Endometrium (tissue), 2 donors: ENCODE results near the gene ATP1B2.
"Not testable (repeated sequence)": the region's sequence is repeated elsewhere in the genome, so short reads cannot be mapped to it uniquely, and the experiment has no call there.

Experiments used
- FAIRE-seq: peaks from 2 replicates; lab custom pipeline; 2012; peaks lifted over from hg19 to GRCh38; lab: Jason Lieb, UNC
- donor health status: control.
- donor health status: control.

The ATP1B2 gene

DNA sequence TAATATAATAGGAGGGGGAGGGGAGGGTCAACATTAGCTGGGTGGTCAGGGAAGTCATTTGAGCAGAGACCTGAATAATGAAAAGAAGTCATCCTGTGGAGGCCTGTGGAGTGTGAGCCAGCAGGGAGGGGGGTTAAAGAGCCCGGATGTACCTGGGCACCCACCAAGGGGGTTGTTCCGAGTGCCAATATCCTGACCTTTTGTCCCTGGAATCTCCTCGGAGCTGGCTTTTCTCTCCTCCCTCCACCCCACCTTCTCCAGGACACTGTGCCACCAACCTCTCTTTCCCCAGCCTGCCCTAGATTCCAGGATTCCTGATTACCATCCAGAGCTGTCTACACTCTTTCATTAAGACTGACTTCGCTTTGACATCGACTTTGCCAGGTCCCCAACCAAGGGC is 14.6 kb upstream of the ATP1B2 start:
- no peak for FAIRE-seq

DNA sequence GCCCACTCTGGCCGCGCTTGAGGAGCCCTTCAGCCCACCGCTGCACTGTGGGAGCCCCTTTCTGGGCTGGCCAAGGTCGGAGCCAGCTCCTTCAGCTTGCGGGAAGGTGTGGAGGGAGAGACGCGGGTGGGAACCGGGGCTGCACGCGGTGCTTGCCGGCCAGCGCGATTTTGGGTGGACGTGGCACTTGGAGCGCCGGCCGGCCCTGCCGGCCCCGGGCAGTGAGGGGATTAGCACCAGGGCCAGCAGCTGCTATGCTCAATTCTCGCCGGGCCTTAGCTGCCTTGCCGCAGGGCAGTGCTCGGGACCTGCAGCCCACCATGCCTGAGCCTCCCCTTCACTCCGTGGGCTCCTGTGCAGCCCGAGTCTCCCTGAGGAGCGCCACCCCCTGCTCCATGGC is 9.9 kb upstream of the ATP1B2 start:
- FAIRE-seq: no peak

DNA sequence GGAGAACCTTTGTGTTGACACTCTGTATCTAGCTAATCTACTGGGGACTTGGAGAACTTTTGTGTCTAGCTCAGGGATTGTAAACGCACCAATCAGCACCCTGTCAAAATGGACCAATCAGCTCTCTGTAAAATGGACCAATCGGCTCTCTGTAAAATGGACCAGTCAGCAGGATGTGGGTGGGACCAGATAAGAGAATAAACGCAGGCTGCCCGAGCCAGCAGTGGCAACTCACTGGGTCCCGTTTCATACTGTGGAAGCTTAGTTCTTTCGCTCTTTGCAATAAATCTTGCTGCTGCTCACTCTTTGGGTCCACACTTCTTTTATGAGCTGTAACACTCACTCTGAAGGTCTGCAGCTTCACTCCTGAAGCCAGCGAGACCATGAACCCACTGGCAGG is 9.1 kb upstream of the ATP1B2 start:
- not testable (repeated sequence) for FAIRE-seq

DNA sequence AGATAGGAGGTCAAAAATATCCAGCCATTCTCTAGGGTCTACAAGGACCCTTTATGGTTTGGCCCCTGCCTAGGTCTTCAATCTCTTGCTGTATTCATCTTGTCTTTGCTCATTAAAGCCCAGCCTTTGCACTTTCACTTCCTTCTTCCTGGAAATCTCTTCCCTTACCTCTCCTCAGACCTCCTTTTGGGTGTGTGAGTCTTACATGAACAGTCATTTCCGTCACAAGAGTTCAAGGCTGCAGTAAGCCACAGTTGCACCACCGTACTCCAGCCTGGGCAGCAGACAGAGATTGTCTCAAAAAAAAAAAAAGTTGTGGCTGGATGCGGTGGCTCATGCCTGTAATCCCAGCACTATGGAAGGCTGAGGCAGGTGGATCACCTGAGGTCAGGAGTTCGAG is 6.0 kb upstream of the ATP1B2 start:
- FAIRE-seq: no peak

DNA sequence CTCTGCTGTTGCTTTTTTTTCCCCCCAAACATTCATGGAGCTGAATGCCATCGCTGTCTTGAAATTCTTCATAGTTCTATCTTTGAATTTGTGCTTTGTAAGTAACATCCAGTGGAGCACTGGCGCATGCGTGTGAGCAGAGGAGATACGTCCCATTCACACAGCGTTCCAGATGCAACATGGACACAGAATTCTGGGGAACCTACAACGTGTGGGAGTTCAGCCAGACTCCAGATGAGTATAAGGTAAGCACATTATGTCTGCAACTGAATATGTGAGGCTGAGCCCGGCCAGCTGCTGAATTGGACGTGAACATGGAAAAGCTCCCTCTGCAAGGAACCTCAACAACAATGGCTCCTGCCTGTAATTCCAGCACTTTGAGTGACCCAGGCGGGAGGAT is 4.3 kb upstream of the ATP1B2 start:
- no peak for FAIRE-seq

DNA sequence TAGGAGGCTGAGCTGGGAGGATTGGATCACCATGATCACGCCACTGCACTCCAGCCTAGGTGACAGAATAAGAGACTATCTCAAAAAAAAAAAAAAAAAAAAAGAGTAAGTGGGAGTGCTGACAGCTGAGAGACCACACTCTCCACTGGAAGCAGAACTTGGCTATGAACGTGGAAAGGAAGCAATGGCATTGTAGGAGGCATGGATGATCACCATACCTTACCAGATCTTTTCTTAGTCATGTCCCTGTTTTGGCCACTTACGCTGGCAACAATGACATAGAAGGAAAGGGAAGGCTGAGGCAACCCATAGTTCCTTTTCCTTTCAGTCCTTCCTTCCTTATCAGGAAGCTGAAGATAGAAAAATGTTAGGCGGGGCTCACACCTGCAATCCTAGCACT is 3.7 kb upstream of the ATP1B2 start:
- FAIRE-seq: no peak

DNA sequence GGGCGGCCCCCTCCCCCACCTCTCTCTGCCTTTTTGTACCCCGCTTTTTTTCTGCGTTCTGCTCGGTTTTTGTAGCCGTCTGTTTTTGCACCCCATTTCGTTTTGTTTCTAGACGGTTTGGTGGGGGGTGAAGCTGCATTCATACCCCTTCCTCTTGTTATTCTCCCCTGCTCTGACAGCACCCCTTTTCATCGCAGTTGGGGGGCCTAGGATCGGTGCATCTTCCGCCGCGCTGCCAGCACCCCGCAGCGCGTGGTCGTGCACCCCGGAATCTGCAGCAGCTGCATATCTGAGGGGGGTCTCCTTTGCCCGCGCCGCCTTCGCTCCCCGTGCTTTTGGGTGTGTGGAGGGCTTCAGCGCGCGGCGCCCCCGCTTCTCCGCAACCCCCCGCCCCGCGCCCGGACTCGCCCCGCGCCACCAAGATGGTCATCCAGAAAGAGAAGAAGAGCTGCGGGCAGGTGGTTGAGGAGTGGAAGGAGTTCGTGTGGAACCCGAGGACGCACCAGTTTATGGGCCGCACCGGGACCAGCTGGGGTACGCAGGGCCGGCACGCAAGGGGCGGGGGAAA is 455 bp downstream of the ATP1B2 start:
- no peak for FAIRE-seq

DNA sequence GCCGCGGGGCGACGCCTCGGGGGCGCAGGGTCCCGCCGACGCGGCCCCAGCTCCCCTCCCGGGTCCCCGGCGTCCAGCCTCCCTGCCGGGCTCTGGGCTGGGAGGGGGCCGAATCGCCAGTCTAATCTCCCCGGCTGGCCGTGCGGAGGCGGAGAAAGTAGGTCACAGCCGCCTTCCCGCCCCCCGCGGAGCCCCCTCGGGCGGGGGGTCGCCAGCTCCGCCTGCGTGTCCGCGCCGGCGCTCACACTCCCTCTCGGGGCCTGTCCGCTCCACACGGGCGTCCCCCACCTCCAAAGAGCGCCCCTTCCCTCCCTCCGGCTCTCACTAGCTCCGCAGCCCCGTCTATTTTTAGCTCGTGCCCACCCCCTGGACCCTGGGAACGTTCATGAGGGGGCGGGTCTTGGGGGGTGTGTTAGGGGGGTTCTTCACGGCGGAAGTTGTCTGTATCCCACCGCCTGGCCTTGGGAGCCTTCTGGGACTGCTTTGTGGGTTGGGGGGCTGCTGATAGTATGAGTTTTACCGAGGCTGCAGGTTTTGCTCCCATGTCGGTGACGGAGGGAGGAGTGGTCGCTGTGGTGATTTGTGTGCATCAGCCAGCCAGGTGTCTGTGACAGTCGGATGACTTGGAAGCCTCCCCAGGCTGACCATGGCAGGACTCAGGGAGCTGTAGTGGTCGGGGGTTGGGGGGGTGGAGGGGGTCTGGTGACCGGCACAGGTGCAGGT is 1.1 kb downstream of the ATP1B2 start:
- no peak for FAIRE-seq

DNA sequence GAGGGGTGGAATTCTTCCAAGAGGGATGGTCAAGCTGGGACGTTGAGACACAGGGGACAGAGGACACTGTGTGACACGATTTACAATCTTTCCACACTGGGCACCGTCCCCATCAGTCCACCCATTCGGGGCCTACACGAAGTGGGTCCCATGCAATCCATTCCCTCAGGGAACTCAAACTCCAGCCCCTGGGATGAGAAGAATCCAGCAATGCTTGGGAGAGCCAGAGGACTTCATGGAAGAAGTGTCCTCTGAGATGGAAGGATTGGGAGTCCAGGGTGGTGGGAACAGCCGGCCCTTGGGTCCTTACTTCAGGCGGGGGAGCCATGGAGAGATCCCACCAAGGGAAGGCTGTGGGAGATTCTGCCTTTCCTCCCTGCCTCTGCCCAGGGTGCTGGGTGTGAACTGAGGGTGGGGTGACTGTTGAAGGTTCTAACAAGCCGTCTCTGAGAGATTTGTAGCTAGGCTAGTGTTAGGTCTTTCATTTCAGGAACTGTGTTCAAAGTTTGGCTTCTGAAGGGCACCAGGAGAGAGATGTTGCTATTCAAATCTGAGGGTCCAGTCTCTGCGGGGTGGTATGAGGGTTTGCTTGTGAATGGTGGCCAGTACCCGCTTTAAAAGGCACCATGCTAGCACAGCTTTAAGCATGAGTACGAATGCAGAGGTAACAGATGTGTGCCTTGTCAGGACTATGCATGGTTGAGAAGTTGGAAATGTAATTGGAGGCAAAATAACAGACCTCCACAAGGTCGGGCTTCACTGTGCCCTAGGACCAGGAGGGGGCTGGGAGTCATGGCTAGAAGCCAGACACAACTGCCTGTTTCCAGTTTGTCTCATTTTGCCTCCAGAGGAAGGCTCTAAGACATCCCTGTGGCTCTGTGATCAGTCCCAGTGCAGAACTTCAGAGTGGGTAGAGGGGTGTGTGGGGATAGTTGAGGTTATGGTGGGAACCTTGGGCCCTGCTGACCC is 1.9 kb downstream of the ATP1B2 start:
- FAIRE-seq: no peak

DNA sequence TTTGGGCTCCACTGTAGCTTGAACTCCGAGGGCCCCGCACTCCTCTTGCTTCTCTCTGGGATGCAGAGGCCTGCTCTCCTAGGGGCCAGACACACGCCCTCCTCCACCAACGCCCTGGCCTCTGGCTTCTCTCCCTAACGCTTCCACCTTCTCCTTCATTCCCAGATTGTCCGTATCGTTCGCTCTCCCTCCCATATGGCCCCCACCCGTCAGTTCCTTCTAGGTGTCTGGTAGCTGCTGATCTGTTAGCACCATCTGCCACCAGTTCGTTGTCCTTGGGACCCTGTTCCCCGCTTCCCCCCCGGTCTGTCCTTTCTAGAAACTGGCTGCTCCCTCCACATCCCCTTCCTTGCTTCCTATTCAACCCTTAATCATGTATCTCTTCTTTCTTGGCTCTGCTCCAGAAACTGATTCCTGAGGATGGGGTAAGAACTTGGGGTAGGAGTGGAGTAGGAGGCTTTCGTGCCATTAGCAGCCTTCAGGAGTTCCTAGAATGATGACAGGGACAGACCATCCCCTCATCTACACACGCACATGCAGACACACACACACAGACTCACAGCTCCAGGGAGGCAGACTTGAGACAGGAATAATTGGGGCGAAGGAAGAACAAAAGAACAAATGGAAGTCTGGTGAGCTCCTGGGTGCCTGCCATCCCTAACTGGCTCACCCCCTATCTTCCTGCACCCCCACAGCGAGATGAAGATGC is 4.3 kb downstream of the ATP1B2 start:
- no peak for FAIRE-seq

DNA sequence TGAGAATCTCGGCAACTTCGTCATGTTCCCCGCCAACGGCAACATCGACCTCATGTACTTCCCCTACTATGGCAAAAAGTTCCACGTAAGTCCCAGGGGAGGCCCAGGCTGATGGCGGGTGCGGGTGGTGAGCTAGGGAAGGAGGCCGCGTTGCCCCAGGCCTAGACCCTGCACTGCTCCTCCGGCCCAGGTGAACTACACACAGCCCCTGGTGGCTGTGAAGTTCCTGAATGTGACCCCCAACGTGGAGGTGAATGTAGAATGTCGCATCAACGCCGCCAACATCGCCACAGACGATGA is 4.8 kb downstream of the ATP1B2 start:
- no peak for FAIRE-seq

DNA sequence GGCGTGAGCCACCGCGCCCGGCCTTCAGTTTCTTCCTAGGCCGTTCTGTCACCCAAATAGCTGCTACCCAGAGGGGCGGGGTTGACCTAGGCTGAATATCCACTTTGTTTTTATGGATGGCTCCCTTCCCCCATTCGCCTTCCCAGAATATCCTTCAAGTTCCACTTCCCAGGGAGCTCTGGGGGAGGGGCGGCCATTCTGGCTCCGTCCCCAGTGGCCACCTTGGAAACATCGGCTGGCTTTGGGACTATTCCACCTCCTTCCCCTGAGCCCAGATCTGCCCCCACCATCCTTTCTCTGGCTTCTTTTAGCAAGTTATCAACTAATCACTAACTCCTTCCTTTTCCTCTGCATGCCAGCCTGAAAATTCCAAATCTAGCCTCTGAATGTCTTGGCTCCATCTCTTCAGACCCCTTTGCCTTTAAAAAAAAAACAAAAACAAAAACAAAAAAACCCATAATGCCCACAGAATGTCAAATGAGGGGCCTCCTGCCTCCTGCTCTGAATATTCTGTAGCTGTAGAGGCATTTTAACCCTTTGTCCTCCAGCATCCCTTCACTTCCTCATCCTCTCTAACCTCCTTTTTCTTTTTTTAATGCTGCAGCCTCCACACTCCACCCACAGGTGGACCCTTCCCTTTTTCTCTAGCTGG is 6.4 kb downstream of the ATP1B2 start:
- FAIRE-seq: no peak

DNA sequence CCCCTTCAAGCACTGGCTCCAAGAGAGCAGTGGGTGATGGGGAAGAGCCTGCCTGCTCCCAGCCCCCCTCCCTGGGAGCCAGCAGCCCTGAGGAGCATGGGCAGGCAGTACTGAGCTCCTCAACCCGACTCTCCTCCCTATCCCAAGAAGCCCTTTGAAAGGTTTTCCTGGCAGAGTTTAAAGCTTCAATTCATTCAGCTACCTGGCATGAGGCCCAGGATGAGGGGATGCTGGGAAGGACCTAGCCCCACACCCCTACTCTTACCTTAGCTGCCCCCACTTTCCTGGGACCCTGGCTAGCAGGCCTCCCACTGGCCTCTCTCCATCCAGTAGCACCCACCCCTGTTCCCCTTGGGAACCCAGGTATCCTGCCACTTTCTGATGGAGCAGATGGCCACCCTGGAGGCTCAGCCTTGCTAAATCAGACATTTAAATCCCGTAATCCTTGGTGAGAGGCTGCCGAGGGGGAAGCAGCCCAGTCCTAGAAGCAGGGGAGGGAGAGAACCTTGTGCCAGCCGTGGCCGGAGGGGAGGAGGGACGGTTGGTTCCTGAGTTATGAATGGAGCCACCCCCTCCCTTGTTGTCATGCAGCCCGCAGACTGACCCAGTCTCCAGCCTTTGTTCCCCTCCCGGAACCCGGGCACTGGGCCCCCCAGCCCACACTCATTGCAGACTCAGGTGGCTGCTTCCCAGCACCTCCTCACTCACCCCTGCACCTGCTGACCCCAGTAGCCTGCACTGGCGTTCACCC is 17.1 kb downstream of the ATP1B2 start:
- no peak for FAIRE-seq

DNA sequence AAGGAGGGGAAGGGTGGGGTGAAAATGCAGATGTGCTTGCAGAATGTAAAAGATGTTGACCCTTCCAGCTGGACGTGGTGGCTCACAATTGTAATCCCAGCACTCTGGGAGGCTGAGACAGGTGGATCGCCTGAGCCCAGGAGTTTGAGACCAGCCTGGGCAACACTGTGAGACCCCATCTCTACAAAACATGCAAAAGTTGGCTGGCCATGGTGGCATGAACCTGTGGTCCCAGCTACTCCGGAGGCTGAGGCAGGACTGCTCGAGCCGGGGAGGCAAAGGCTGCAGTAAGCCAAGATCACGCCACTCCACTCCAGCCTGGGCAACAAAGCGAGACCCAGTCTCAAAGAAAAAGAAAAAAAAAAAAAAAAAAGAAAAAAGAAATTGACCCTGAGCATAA is 17.8 kb downstream of the ATP1B2 start:
- no peak for FAIRE-seq

DNA sequence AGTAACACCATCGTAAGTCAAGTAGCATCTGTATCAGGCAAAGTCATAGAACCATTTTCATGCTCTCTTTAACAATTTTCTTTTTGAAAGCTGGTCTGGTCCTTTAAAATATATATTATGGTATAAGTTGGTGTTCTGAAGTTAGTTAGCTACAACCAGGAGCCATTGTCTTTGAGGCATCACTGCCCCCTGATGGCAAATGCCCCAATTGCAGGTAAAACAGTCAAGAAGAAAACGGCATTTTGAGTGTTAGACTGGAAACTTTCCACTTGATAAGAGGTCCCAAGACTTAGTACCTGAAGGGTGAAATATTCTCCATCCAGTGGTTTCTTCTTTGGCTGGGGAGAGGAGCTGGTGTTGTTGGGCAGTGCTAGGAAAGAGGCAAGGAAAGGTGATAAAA is 22.5 kb downstream of the ATP1B2 start:
- FAIRE-seq: no peak

DNA sequence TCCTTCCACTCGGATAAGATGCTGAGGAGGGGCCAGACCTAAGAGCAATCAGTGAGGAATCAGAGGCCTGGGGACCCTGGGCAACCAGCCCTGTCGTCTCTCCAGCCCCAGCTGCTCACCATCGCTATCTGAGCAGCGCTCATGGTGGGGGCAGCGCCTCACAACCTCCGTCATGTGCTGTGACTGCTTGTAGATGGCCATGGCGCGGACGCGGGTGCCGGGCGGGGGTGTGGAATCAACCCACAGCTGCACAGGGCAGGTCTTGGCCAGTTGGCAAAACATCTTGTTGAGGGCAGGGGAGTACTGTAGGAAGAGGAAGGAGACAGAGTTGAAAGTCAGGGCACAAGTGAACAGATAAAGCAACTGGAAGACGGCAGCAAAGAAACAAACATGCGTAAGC is 24.2 kb downstream of the ATP1B2 start:
- FAIRE-seq: no peak

DNA sequence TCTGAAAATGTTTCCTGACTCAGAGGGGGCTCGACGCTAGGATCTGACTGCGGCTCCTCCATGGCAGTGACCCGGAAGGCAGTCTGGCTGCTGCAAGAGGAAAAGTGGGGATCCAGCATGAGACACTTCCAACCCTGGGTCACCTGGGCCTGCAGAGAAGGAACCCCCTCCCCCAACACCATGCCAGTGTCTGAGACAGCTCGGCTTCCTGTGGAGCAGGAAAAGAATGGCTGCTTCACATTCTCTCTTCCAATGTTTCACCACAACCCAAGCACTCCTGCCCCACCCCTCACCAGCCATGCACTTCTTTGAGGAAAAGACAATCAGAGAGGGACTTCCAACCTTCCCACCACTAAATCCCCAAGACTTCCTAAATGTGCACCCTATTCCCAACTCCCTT is 25.8 kb downstream of the ATP1B2 start:
- no peak for FAIRE-seq

DNA sequence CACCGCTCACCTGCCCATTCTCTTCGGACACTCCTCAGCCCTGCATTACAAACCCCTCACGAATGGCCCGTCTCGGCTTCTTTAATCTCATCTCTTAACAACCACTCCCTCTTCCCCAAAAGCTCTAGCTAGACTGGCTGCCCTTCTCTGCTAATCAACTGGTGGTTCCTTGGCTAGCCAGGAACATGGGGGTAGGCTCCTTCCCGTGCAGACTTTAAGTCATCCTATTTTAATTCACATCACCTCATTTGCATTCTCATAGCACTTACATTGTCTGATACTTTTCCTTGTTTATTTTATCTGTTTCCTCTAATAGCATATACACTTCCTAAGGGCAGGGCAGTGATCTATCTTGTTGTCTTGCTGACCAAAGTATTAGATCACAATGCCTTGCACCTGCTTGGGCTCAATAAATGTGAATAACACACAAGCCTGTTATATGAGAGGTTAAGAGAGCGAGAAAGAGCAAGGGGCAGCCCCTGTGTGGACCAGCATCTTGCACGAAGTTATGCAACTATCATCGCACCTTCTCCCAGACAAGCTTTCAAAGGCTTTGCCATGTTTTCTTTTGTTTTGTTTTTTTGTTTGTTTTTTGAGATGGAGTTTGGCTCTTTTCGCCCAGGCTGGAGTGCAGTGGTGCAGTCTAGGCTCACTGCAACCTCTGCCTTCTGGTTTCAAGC is 26.8 kb downstream of the ATP1B2 start:
- no peak for FAIRE-seq

DNA sequence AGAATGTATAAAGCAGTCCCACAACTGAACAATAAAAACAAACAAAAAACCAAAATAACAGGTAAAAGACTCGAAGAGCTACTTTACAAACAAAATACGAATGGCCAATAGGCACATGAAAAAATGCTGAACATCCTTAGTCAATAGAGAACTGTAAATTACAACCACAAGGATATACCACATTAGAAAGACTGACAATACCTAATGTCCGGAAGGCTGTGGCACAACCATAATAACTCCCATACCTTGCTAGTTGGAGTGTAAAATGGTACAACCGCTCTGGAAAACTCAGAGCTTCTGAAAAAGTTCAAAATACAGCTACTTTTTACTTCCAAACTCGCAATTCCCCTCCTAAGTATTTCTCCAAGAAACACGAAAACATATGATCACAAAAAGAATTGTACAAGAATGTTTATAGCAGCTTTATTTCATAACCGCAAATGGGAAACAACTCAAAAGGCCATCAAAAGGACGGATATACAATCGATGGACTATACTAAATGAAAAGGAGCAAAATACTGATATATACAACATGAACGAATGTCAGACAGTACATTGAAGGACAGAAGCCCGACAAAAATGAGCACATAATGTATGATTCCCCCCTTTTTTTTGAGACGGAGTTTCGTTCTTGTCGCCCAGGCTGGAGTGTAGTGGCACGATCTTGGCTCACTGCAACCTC is 34.3 kb downstream of the ATP1B2 start:
- FAIRE-seq: no peak

DNA sequence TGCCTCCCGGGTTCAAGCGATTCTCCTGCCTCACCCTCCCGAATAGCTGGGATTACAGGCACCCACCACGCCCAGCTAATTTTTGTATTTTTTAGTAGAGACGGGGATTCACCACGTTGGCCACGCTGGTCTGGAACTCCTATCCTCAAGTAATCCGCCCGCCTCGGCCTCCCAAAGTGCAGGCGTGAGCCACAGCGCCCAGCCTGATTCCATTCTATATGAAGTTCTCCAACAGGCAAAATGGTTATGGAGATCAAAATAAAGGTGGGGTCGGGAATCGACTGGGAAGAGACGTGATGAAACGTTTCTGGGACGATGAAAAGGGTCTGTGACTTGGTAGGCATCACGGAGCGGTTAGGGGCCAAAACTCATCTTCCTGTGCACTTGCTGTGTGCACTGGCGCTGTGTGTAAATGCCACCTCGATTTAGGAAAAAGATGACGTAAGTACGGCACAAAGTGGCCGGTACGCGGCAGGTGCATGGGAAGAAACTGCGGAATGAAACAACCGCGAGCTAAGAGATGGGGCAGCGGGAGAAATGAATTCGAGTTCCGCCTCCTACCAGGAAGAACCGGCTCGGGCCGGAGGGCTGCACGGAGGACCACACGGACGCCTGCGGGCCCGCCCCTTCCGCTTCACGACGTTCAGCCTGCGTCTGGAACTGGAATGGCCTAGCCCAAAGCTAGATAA is 35.0 kb downstream of the ATP1B2 start:
- no peak for FAIRE-seq
